SU-DHL-6 (cell line): Measurements from ENCODE around the gene CACNG4.

ENCODE experiments used
- H2AFZ ChIP-seq: fragments of 200-600 bp; sonication (generic); 2 replicates; pipeline ENCODE4 v1.6.1; 2014; ENCODE audit warnings: low read depth, mild to moderate bottlenecking, moderate library complexity, mixed read lengths, antibody characterized with exemption, low read length; ENCODE audit not compliant: severe bottlenecking
- H3F3A ChIP-seq: fragments of 200-600 bp; shearing (Covaris generic); 2 replicates; pipeline ENCODE4 v1.6.0; 2016; ENCODE audit warnings: antibody characterized with exemption, mild to moderate bottlenecking; ENCODE audit not compliant: insufficient read depth
- H3K27ac ChIP-seq: fragments of 200-600 bp; sonication (generic); 2 replicates; pipeline ENCODE4 v1.5.1; 2016; ENCODE audit warnings: low read depth, mild to moderate bottlenecking, low read length, moderate library complexity, mixed read lengths
- H3K27me3 ChIP-seq: fragments of 200-600 bp; sonication (generic), shearing (Covaris generic); 2 replicates; pipeline ENCODE4 v1.6.0; 2014; ENCODE audit warnings: mild to moderate bottlenecking, low read length
- H3K36me3 ChIP-seq: fragments of 200-600 bp; sonication (generic); 2 replicates; pipeline ENCODE4 v1.6.1; 2014; ENCODE audit warnings: mild to moderate bottlenecking, low read length, mixed read lengths
- H3K4me2 ChIP-seq: fragments of 300-600, 200-600 bp; shearing (Covaris generic), sonication (generic); 2 replicates; pipeline ENCODE4 v1.6.0; 2014; ENCODE audit warnings: low read length, low read depth, mild to moderate bottlenecking; ENCODE audit not compliant: poor library complexity, severe bottlenecking
- H3K4me3 ChIP-seq: fragments of 200-600 bp; sonication (generic); 2 replicates; pipeline ENCODE4 v1.5.1; 2014; ENCODE audit warnings: antibody characterized with exemption, low read length, mild to moderate bottlenecking, mixed read lengths; ENCODE audit not compliant: insufficient read depth, poor library complexity, severe bottlenecking
- H3K79me2 ChIP-seq: fragments of 200-600 bp; sonication (generic); 2 replicates; pipeline ENCODE4 v1.6.1; 2014; ENCODE audit warnings: mild to moderate bottlenecking, low read length, moderate library complexity; ENCODE audit not compliant: insufficient read depth
- H3K9ac ChIP-seq: fragments of 200-600 bp; sonication (generic); 2 replicates; pipeline ENCODE4 v1.7.0; 2014; ENCODE audit warnings: mild to moderate bottlenecking, low read length
- H3K9me2 ChIP-seq: fragments of 200-600 bp; sonication (generic); replicated peaks from 2 replicates; pipeline ENCODE4 v1.6.1; 2014; ENCODE audit warnings: low read length; ENCODE audit not compliant: insufficient read depth
- H3K9me3 ChIP-seq: fragments of 200-600 bp; sonication (generic); 2 replicates; pipeline ENCODE4 v1.6.1; 2014; ENCODE audit warnings: low read length, mixed read lengths; ENCODE audit not compliant: insufficient read depth
- H4K20me1 ChIP-seq: fragments of 200-600 bp; sonication (generic); 2 replicates; pipeline ENCODE4 v1.6.1; 2014; ENCODE audit warnings: low read depth, mild to moderate bottlenecking, antibody characterized with exemption, low read length, moderate library complexity, mixed read lengths
- CTCF ChIP-seq: fragments of 200-600 bp; sonication (generic); IDR thresholded peaks from one replicate; pipeline ENCODE4 v1.5.1; 2017; ENCODE audit warnings: antibody characterized with exemption, mild to moderate bottlenecking, low read length, moderate library complexity; ENCODE audit not compliant: insufficient read depth, poor library complexity, severe bottlenecking
- EZH2phosphoT487 ChIP-seq: fragments of 200-600 bp; sonication (generic), shearing (Covaris generic); conservative IDR thresholded peaks from 2 replicates; pipeline ENCODE4 v1.6.1; 2018; ENCODE audit warnings: mild to moderate bottlenecking, antibody characterized with exemption, low read length, moderate library complexity, mixed read lengths

Gene CACNG4

GRCh38 chr17:67043283-67043682 lies 78.8 kb downstream of the CACNG4 start:
- Histone ChIP-seq H3K9ac (no peak overlapping the region), H3K9me3 (peaks cover 6% of the 10 kb centered on the region), H4K20me1 (no peaks in the 10 kb centered on the region), H3K4me3 (no peak overlapping the region), H3K79me2 (no peaks in the 10 kb centered on the region), H3K9me2 (no peaks in the 10 kb centered on the region), H3F3A (no peaks in the 10 kb centered on the region), H3K4me2 (no peak overlapping the region), H3K27ac (no peak overlapping the region), H2AFZ (no peak overlapping the region), H3K36me3 (no peaks in the 10 kb centered on the region), H3K27me3 (no peaks in the 10 kb centered on the region)
- TF ChIP-seq CTCF = no peak
- no peak for TF ChIP-seq EZH2phosphoT487

- no peaks in the 10 kb centered on the region for H3F3A ChIP-seq
- H3K27me3 ChIP-seq = no peaks in the 10 kb centered on the region
- H3K79me2 ChIP-seq = no peaks in the 10 kb centered on the region
- H3K9me3 ChIP-seq = peaks cover 15% of the 10 kb centered on the region
- no peak within 1 kb of the TSS for H3K27ac ChIP-seq
- H3K4me3 ChIP-seq = no peak within 1 kb of the TSS
- no peaks in the 10 kb centered on the region for H3K9me2 ChIP-seq
- TF ChIP-seq CTCF (no peak), EZH2phosphoT487 (no peak)
- H2AFZ ChIP-seq = no peak within 1 kb of the TSS
- no peak within 1 kb of the TSS for H3K9ac ChIP-seq
- H3K4me2 ChIP-seq = no peak within 1 kb of the TSS
- no peaks in the 10 kb centered on the region for H4K20me1 ChIP-seq
- 0 out of 2 replicates have a peak, but pooled peaks cover 3% of the 10 kb centered on the region for H3K36me3 ChIP-seq
These were observed 79.7 kb downstream of the CACNG4 start, which contains the start of gene CACNG1 for GRCh38 chr17:67044016-67044772. Gene CACNG1, plus strand, starts transcription at chr17:67044554. Its CDS starts 107 bp downstream, at chr17:67044661.

GRCh38 chr17:67044940-67045339 lies 80.4 kb downstream of the CACNG4 start:
- Histone ChIP-seq H3K4me3 (no peak overlapping the region), H3K27me3 (no peaks in the 10 kb centered on the region), H3K79me2 (no peaks in the 10 kb centered on the region), H3K27ac (no peak overlapping the region), H3K9me3 (peaks cover 15% of the 10 kb centered on the region), H4K20me1 (no peaks in the 10 kb centered on the region), H2AFZ (no peak overlapping the region), H3K9ac (no peak overlapping the region), H3K36me3 (0 out of 2 replicates have a peak, but pooled peaks cover 3% of the 10 kb centered on the region), H3K4me2 (no peak overlapping the region), H3K9me2 (no peaks in the 10 kb centered on the region), H3F3A (no peaks in the 10 kb centered on the region)
- TF ChIP-seq CTCF (no peak), EZH2phosphoT487 (no peak)
